ENCODE measurements around the gene C17orf75. TPM values are rescaled to one million over a fixed set of nuclear protein-coding genes. Genes with fewer than 3 reads are reported as not detected.

C17orf75 gene
- total RNA-seq, 1 experiment from 2014 or later, result 21.1 TPM

DNA sequence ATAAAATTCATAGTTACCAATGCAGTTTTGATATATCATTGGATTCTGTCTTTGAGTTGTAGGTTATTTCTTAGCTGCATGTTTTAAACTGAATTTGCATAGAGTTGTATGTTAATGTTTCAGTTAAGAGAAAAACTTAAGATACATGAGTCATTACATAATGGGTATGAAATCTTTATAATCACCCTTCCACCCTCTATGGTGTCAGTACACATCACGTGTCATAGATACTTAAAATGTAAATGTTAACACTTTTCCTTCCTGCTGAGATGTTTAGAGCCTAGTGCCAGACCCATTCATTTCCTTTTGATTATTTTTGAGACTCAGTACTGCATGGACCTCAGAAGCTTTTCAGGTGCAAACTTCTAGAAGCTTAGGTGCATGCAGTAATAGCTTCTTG lies 28.5 kb upstream of the C17orf75 start:
- Mint-ChIP-seq H3K4me3 (ENCODE audit: low read depth, unreplicated experiment) (no peak overlapping the region), H3K27me3 (ENCODE audit: unreplicated experiment) (no peaks in the 10 kb centered on the region), H3K9me3 (ENCODE audit: low read depth, unreplicated experiment) (no peaks in the 10 kb centered on the region), H3K36me3 (ENCODE audit: insufficient read depth, unreplicated experiment) (peaks cover 67% of the 10 kb centered on the region), H3K4me1 (ENCODE audit: low read depth, unreplicated experiment) (no peaks in the 10 kb centered on the region), H3K27ac (ENCODE audit: unreplicated experiment) (no peak overlapping the region)
- CTCF ChIA-PET, result no interaction called here
- intact Hi-C loops (cut with micrococcal nuclease; ENCODE audit: unreplicated experiment), result no loop called here
- DNase-seq, result no peak
- BruUV-seq (replicated peaks), result no TSS peak
- TF ChIP-seq, protein P1, sequence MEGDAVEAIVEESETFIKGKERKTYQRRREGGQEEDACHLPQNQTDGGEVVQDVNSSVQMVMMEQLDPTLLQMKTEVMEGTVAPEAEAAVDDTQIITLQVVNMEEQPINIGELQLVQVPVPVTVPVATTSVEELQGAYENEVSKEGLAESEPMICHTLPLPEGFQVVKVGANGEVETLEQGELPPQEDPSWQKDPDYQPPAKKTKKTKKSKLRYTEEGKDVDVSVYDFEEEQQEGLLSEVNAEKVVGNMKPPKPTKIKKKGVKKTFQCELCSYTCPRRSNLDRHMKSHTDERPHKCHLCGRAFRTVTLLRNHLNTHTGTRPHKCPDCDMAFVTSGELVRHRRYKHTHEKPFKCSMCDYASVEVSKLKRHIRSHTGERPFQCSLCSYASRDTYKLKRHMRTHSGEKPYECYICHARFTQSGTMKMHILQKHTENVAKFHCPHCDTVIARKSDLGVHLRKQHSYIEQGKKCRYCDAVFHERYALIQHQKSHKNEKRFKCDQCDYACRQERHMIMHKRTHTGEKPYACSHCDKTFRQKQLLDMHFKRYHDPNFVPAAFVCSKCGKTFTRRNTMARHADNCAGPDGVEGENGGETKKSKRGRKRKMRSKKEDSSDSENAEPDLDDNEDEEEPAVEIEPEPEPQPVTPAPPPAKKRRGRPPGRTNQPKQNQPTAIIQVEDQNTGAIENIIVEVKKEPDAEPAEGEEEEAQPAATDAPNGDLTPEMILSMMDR (IDR thresholded peaks at IDR 0.05; ENCODE audit: unreplicated experiment), result no peak

DNA sequence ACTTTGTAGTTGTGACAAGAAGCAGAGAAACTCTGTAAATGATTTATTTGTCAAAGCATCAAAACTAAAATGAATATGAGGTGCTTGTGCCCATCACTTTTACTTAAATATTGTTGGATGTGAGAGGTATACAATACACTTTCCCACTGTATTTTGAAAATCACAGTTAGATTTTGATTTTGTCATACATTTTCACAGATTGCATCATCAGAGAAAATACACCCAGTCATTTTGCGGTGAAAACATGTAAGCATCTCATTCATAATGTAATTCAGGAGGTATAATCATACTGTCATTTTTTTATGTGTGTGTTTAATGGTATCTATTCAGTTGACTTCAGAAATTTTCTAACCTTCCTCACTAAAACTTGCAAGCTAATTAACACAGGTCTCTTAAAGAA lies 19.3 kb upstream of the C17orf75 start:
- intact Hi-C loops (cut with micrococcal nuclease; ENCODE audit: unreplicated experiment), result no loop called here
- Mint-ChIP-seq H3K4me3 (ENCODE audit: low read depth, unreplicated experiment) (no peak overlapping the region), H3K4me1 (ENCODE audit: low read depth, unreplicated experiment) (no peaks in the 10 kb centered on the region), H3K27ac (ENCODE audit: unreplicated experiment) (no peak overlapping the region), H3K27me3 (ENCODE audit: unreplicated experiment) (no peaks in the 10 kb centered on the region), H3K9me3 (ENCODE audit: low read depth, unreplicated experiment) (no peaks in the 10 kb centered on the region), H3K36me3 (ENCODE audit: insufficient read depth, unreplicated experiment) (peaks cover 72% of the 10 kb centered on the region)
- TF ChIP-seq, protein P1 (IDR thresholded peaks at IDR 0.05; ENCODE audit: unreplicated experiment), result no peak
- CTCF ChIA-PET, result no interaction called here
- BruUV-seq (replicated peaks), result no TSS peak
- no peak for DNase-seq

DNA sequence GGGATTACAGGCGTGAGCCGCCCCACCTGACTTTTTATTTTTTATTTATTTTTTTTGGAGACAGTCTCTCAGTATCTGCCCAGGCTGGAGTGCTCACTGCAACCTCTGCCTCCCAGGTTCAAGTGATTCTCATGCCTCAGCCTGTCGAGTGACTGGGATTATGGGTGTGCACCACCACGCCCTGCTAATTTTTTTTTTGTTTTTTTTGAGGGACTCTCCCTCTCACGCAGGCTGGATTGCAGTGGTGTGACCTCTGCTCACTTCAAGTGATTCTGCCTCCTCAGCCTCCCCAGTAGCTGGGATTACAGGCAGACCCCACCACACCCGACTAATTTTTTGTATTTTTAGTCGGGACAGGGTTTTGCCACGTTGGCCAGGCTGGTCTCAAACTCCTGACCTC lies 15.6 kb upstream of the C17orf75 start:
- TF ChIP-seq, protein P1 (IDR thresholded peaks at IDR 0.05; ENCODE audit: unreplicated experiment), result no peak
- Mint-ChIP-seq H3K9me3 (ENCODE audit: low read depth, unreplicated experiment) (no peaks in the 10 kb centered on the region), H3K27me3 (ENCODE audit: unreplicated experiment) (no peaks in the 10 kb centered on the region), H3K4me1 (ENCODE audit: low read depth, unreplicated experiment) (peaks cover 24% of the 10 kb centered on the region), H3K36me3 (ENCODE audit: insufficient read depth, unreplicated experiment) (peaks cover 67% of the 10 kb centered on the region), H3K27ac (ENCODE audit: unreplicated experiment) (no peak overlapping the region), H3K4me3 (ENCODE audit: low read depth, unreplicated experiment) (no peak overlapping the region)
- intact Hi-C loops (cut with micrococcal nuclease; ENCODE audit: unreplicated experiment), result no loop called here
- no TSS peak for BruUV-seq (replicated peaks)
- DNase-seq, result no peak
- CTCF ChIA-PET, result no interaction called here

DNA sequence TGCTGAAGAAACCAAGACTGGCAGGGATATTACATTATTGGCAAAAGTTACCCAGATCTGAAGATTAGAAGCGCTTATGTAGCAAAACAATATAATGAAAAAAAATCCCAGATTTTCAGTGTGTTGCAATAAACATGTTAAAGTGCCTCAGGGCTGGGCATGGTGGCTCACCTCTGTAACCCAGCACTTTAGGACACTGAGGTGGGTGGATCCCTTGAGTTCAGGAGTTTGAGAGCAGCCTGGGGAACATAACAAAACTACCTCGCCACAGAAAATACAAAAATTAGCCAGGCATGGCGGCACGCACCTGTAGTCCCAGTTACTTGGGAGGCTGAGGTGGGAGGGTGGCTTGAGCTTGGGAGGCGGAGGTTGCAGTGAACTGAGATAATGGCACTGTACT lies 14.8 kb upstream of the C17orf75 start:
- CTCF ChIA-PET, result no interaction called here
- Mint-ChIP-seq H3K9me3 (ENCODE audit: low read depth, unreplicated experiment) (no peaks in the 10 kb centered on the region), H3K36me3 (ENCODE audit: insufficient read depth, unreplicated experiment) (peaks cover 67% of the 10 kb centered on the region), H3K4me3 (ENCODE audit: low read depth, unreplicated experiment) (no peak overlapping the region), H3K27ac (ENCODE audit: unreplicated experiment) (no peak overlapping the region), H3K27me3 (ENCODE audit: unreplicated experiment) (no peaks in the 10 kb centered on the region), H3K4me1 (ENCODE audit: low read depth, unreplicated experiment) (peaks cover 24% of the 10 kb centered on the region)
- intact Hi-C loops (cut with micrococcal nuclease; ENCODE audit: unreplicated experiment), result no loop called here
- DNase-seq, result no peak
- no TSS peak for BruUV-seq (replicated peaks)
- TF ChIP-seq, protein P1 (IDR thresholded peaks at IDR 0.05; ENCODE audit: unreplicated experiment), result no peak

DNA sequence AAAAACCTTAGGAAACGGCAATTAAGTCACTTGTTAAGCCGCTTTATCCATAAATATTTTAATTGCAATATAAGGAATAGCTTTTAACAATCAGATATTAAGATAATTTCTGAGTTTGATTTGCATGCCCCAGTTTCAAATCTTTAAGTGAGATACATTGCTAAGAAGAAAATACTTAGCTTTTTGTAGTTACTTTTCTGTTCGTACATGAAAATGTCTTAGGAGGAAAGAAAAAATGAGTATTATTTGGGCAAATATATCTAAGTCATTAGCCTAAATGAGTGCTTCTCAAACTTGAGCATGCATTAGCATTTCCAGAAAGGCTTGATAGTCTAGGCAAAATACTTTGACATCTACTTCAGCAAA lies 14.4 kb upstream of the C17orf75 start:
- H3K36me3 Mint-ChIP-seq (ENCODE audit: insufficient read depth, unreplicated experiment), result peaks cover 69% of the 10 kb centered on the region
- CTCF ChIA-PET, result no interaction called here
- TF ChIP-seq, protein P1 (IDR thresholded peaks at IDR 0.05; ENCODE audit: unreplicated experiment), result no peak
- H3K4me1 Mint-ChIP-seq (ENCODE audit: low read depth, unreplicated experiment), result peaks cover 24% of the 10 kb centered on the region
- no peak for DNase-seq
- BruUV-seq (replicated peaks), result no TSS peak
- no peaks in the 10 kb centered on the region for H3K27me3 Mint-ChIP-seq (ENCODE audit: unreplicated experiment)
- intact Hi-C loops (cut with micrococcal nuclease; ENCODE audit: unreplicated experiment), result no loop called here
- no peak overlapping the region for H3K27ac Mint-ChIP-seq (ENCODE audit: unreplicated experiment)
- no peak overlapping the region for H3K4me3 Mint-ChIP-seq (ENCODE audit: low read depth, unreplicated experiment)
- H3K9me3 Mint-ChIP-seq (ENCODE audit: low read depth, unreplicated experiment), result no peaks in the 10 kb centered on the region

Measured in Calu3 (cell line).